Placental epithelial cell (primary cell): ENCODE results near the gene NSL1. TPM values are rescaled to one million over a fixed set of nuclear protein-coding genes. Genes with fewer than 3 reads are reported as not detected.

ENCODE experiments used
- total RNA-seq: library from RNA; depleted of rRNA; stranded (reverse); fragments of >200 nt; gene quantifications from 2 replicates; pipeline ENCODE4 v1.2.3, GENCODE V29; 2012

The NSL1 gene, protein sequence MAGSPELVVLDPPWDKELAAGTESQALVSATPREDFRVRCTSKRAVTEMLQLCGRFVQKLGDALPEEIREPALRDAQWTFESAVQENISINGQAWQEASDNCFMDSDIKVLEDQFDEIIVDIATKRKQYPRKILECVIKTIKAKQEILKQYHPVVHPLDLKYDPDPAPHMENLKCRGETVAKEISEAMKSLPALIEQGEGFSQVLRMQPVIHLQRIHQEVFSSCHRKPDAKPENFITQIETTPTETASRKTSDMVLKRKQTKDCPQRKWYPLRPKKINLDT
- 29.1 and 29.9 TPM in 2 replicates for total RNA-seq

DNA sequence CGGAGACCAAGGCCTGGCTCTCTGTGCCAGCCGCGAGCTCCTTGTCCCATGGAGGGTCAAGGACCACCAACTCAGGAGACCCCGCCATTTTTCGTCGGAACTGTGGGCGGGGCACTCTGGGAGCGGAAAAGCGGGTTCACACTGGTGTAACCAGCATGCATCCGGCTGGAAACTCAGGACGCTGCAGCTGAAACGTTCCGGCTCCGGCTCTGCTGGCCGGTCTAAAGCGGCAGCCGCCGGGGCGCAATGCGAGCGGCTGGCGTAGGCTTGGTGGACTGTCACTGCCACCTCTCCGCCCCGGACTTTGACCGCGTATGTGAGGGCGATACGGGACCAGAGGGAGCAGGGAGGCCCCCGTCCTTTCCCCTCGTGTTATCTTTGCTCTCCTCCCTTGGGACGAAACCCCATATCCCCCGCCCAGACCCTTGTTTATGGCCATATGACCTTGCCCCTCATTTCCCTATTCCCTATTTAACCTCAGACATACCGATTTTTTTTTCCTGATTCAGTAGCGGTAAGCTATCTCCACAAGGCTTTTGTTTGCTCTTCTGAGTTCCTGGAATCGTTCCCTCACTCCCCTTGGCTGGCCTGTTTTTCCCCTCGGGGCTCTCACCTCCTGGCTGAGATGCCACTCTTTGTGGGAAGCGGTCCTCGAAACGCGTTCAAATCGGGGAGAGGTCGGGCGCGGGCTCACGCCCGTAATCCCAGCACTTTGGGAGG, at the start of gene NSL1, which contains the start of gene TATDN3:
NSL1 (minus strand) TSS at position 102 of the 720 bp plus-strand sequence; CDS start at position 88, 14 bp downstream.
TATDN3 (plus strand) TSS at position 219 of the 720 bp plus-strand sequence; CDS start at position 247, 28 bp downstream.

DNA sequence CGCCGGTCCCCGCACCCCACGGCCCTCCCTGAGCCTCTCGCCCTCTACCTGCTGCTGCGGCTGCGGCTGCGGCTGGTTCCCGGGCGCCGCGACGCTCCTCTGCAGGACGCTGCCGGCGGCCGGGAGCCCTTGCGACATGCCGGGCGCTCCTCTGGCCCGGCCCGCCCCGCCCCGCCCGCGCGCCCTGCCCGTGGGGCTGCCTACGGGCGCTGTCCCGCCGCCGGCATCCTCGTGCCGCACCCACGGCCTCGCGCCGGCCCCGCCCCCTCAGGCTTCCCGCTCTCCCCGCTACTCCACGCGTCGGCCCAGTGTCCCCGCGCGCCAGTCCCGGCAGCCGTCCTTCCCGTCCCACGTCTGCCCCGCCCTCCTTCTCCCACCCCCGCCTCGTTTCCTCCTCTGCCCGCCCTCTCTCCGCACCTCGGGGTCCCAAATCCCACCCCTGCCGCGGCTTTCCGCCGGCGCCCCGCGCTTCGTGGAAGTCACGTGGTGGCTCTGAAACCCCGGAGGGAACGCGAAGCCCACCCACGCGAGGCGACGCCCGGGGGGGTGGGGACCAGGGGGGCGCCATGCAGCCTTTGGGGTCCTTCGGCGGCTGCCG, 91.9 kb downstream of the NSL1 start, which contains the start of gene BATF3:
BATF3 (minus strand) TSS at position 216 of the 598 bp plus-strand sequence; CDS start at position 138, 78 bp downstream.

Other genes starting within 250 kb of the NSL1 start
- gene ATF3, start 183.0 kb downstream of the NSL1 start, total RNA-seq: 10.1 and 13.3 TPM in 2 replicates
- gene BATF3, start 91.9 kb downstream of the NSL1 start, total RNA-seq: 0.54 and 0.79 TPM in 2 replicates
- gene TATDN3, start 117 bp upstream of the NSL1 start, total RNA-seq: 6.0 and 8.2 TPM in 2 replicates
- gene SPATA45, start 55.9 kb upstream of the NSL1 start, total RNA-seq: not detected in 2 replicates
- gene FLVCR1, start 66.5 kb upstream of the NSL1 start, total RNA-seq: 6.2 and 9.0 TPM in 2 replicates
- 0.22 and 1.6 TPM in 2 replicates for gene VASH2, start 158.8 kb upstream of the NSL1 start, total RNA-seq
- gene ANGEL2, start 224.1 kb upstream of the NSL1 start, total RNA-seq: 37.3 and 42.4 TPM in 2 replicates